HPDE6-E6E7 (cell line): ENCODE results near the gene GMPPB.
A peak's percentile ranks its signal among the peaks of the same experiment; 100 is the strongest.
"Not testable (repeated sequence)": the region's sequence is repeated elsewhere in the genome, so short reads cannot be mapped to it uniquely, and the experiment has no call there.

Source experiments
- DNase-seq: peaks from one replicate; pipeline ENCODE4 v3.0.0; 2011; ENCODE audit warnings: missing footprints; ENCODE audit errors: extremely low spot score

The GMPPB gene

DNA sequence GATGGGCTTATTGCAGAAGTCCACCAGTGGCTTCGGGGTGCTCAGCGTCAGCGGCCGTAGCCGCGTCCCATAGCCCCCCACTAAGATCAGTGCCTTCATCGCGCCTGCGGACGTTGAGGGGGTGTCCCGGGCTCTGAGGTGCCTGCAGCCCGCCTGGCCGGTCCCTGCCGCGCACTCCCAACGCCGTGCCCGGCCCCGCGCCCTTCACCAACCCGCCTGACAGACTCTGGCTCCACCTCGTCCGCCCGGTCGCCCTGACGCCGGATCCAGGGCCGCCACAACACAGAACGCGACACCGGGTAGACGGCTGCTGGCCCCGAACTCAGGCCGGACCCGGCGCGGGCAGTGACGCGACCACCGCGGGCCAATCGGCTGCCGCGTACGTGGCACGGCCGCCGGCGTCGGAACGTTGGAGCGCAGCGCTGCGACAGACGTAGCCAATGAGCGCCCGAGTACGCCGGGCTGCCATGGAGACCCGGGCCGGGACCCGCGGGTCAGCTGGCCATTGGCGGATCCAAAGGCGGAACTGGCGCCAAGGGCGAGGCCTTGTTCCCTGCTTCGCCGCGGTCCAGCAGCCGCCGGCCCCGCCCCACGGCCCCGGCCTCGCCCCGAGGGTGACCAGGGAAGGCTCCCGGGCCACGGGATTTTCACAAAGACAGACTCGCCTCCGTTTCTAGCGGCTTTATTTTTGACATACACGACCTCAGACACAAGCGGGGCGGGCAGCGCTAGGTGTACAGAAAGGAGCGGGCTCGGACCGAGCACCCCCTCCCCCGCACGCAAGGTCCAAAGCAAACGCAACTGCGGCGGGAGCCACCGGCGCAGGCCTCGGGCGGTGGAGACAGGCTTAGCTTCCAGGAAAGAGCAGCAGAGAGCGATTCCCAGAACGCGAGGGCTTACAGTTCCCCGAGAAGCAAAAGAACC lies at the start of gene GMPPB:
Gene GMPPB (minus strand): TSS at position 324 of the 924 bp plus-strand sequence. CDS start 225 bp downstream, at position 99.
- DNase-seq = peak; percentile 67

DNA sequence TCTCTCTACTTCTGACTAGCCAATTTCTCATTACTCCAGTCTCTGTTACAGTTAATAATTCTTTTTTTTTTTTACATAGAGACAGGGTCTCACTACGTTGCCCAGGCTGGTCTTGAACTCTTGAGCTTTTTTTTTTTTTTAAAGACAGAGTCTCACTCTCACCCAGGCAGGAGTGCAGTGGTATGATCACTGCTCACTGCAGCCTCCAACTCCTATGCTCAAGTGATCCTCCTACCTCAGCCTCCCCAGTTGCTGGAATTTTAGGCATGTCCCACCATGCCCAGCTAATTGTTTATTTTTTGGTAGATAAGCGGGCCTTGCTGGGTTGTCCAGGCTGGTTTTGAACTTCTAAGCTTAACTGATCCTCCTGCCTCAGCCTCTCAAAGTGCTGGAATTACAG lies 49.0 kb upstream of the GMPPB start:
- no peak for DNase-seq

DNA sequence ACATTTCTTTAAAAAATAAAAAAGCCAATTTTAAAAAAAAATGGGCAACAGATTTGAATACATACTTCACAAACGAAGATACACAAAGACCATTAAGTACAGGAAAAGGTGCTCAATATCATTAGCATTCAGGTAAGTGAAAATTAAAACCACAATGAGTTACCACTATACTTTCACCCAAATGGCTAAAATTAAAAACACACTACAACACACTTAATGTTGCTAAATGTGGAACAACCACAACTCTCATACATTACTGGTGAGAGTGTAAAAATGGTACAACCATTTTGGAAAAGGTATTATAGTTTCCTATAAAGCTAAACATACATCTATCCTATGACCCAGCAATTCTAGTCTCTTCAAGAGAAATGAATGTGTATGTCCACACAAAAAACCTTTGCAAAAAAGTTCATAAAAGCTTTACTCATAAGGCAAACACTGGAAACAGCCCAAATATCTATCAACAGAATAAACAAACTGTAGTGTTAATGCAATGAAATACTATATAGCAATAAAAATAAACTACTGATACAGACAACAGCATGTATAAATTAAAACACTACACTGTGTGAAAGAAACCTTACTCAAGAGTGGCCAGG lies 47.7 kb upstream of the GMPPB start:
- DNase-seq = no peak

DNA sequence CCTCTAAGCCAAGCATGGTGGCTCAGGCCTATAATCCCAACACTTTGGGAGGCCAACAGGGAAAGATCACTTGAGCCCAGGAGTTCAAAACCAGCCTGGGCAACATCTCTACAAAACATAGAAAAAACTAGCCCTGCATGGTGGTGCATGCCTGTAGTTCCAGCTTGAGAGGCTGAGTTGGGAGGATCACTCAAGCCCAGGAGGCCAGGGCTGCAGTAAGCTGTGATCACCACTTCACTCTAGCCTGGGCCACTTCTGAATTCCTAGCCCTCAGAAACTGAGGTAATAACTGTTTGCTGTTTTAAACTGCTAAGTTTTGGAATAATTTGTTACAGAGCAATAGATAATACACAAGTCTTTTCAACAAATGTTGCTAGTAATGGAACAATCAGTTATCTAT lies 46.2 kb upstream of the GMPPB start:
- no peak for DNase-seq

DNA sequence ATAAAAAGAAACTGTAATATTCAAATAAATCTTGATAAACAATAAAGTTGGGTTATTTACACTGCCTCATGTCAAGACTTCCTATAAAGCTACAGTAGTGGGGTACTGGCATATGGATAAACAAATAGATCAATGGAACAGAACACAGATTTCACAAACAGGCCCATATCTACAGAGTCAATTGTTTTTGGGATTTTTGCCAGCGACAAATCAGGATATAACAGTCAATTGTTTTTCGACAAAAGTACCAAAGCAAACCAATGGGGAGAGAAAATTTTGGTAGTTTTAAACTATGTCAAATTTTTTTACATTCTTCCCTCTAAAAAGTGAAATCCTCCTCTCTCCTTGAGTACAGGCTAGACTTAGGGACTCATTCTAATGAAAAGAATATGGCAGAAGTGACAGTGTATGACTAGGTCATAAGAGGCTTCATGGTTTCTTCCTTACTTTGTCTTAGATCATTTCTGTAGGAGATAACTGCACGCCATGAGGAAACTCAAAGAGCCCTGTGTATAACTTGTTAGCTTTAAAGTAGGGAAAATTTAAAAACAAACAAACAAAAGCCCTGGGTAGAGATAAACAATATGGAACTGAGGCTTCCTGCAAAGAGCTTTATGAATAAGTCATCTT lies 45.6 kb upstream of the GMPPB start:
- no peak for DNase-seq

DNA sequence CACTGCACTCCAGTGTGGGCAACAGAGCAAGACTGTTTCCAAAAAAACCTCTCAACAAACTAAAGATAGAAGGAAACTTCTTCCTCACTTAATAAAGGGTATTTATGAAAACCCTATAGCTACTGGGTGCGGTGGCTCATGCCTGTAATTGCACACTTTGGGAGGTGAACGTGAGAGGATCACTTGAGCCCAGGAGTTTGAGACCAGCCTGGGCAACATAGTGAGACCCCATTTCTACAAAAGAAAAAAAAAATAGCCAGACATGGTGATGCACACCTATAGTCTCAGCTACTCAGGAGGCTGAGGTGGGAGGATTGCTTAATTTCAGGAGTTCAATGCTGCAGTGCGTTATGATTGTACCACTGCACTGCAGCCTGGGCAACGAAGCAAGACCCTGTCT lies 40.2 kb upstream of the GMPPB start:
- no peak for DNase-seq

DNA sequence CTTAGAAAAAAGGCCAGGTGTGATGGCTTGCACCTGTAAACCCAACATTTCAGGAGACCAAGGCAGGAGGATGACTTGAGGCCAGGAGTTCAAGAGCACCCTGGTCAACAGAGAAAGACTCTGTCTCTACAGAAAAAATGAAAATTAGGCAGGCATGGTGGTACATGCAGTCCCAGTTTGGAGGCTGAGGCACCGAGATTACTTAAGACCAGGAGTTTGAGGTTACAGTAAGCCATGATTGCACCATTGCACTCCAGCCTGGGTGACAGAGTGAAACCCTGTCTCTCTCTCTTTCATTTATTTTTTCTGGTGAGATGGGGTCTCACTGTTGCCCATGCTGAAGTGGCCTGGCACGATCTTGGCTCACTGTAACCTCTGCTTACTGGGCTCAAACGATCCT lies 37.9 kb upstream of the GMPPB start:
- DNase-seq = no peak

DNA sequence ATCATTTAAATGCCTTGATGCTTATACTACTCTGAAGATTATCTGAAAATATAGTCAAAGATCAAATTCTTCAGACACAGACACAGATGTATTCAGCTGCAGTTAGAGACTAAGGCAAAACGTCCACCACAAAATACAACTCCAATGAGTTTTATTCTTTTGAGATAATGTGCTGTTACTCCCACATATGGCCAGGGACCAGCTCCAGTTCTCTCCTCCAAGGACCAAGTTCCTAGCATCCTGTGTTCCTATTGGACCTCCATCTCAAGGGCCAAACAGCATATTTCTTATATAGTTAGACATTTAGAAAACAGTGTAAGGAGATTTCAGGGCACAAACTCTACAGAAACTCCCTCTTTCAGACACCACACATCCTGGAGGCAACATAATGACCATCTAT lies 35.5 kb upstream of the GMPPB start:
- no peak for DNase-seq

DNA sequence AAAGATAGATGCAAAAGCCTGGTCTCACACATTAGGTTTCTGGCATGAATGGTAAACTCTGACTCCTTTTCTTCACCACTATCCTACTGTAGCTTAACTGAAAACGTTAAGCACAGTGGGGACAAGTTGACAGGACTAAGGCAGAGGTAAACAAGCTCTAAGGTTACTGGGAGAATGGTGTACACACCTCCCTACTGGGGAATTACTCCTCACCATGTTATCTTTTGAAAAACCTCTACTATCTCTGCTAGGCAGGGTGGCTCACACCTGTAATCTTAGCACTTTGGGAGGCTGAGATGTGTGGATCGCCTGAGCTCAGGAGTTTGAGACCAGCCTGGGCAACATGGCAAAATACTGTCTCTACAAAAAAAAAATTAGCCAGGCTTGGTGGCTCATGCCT lies 33.4 kb upstream of the GMPPB start:
- no peak for DNase-seq

DNA sequence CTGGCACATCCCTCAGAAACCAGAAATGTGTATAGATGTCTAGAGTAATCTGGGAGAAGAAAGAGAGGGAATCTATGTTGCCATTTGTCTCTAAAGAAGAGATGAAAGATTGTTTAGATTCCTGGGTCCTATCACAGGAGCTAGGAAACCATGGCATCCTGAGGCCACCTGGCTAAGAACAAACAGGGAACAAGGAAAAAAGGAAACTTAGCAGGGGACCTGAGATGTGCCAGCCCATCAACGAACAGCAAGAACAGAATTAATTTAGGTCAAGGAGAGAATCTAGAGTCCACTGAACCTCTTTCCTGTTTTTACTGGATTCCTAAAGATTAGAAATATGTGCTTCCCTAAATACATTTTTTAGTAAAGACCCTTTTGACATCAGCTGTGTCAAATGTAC lies 32.3 kb upstream of the GMPPB start:
- no peak for DNase-seq

DNA sequence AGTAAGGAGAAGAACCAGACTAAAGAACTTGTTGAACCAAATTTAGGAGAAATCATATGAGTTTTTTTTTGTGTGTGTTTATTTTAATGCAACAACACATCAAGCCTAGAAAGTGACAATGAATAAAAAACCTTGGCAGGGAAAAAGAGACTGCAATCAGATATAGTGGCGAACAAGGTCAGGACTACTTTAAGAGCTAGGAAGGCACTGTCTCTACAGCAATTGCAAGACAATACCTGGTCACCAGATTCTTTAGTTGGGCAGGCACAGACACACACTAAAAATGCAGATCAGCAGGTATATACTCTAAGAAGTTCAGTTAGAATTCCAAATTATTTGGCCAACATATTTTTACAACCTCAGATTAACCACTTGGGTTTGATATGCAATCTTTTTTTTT lies 30.8 kb upstream of the GMPPB start:
- DNase-seq = no peak

DNA sequence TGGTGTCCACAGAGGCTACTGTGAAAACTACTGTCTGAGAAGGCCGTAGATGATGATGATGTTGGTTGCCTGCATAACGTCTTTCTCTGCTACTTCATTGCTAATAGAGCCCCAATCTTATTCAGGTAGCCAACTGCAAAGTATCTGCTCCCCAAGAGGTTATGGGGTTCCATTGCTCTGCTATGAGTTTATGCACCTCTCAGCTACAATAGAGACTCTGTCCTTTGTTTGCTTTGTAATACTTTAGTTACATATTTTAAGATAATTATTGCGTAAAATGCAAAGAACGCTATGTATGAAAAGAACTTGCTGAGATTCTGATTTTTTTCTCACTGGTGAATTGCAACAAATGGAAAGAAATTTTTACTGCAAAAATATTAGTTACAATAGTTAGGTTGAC lies 27.8 kb upstream of the GMPPB start:
- no peak for DNase-seq

DNA sequence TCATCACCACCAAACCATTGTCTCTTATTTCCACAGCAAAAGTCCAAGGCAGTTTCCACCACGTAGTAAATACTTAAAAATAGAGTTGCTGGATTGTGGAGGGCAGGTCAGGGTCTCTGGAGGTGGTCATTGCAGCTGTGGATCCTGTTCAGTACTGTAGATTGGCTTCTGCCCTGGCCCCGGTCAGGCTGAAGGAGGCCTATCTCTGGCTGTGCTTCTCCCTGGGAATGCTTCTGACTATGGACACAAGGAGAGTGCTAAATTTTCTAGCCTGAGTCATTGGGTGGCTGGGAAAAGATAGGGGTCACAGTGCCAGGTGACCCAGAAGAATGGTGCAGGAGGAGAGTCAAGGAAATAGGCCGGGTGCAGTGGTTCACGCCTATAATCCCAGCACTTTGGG lies 26.3 kb upstream of the GMPPB start:
- DNase-seq = no peak

DNA sequence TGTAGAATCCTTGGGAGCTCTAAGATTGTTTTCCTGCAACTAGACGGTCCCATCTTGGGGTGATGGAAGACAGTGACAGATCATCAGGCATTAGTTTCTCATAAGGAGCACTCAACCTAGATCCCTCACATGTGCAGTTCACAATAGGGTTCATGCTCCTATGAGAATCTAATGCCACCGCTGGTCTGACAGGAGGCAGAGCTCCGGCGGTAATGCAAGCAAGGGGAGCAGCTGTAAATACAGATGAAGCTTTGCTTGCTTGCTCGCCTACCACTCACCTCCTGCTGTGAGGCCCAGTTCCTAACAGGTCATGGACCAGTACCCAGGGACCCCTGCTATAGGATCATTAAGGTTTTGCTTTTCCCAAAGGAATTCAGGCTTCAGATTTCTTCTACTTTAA lies 25.1 kb upstream of the GMPPB start:
- not testable (repeated sequence) for DNase-seq

DNA sequence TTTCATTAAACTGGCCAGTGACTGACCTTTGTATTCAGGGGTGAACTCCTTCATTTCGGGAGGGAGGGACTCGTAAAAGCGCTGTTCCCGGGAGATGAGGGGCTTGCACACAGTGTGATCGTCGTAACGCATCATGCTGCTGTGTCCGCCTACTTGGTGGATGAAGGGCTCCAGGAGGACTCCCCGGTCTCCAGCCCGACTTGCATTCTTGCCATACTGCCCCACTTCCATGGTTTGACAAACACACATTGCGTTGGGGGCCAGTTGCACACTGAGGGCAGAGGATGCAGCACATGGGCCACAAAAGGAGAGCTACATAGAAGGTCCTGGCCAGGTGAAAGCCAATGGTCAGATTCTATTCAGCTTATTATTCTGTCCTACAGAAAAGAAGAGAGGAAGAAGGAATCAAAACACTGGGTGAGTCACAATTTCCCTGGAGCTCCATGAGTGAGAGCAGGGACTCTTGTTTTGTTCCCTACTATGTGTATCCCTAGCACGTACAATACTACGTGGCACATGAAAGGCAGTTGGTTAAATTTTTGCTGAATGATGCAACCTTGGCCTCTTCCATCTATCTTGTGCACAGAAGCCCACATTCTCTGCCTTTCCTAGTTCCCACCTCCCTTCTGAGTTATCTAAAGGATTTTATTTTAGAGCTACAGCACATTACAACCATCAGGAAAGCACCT lies 24.2 kb upstream of the GMPPB start:
- no peak for DNase-seq

DNA sequence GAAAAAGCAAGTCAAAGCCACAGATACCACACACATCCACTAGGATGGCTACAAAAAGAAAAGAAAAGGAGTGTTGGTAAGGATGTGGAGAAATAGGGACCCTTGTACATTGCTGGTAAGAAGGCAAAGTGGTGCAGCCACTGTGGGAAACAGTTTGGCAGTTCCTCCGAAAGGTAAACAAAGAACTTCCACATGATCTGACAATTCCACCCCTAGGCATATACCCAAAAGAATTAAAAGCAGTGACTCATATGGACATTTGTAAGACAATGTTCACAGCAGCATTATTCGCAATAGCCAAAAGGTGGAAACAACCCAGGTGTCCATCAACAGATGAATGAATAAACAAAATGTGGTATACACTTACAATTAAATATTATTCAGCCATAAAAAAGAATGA lies 22.2 kb upstream of the GMPPB start:
- no peak for DNase-seq

DNA sequence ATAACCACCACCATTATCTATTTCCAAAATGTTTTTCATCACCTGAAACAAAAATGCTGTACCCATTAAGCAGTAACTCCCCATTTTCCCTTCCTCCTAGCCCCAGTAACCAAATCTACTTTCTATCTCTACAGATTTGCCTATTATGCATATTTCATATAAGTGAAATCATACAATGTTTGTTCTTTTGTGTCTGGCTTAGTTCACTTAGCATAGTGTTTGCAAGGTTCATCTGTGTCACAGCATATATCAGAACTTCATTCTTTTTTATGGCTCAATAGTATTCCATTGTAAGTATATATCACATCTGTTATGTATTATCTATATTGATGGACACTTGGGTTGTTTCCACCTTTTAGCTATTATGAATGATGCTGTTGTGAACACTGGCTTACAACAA lies 16.7 kb upstream of the GMPPB start:
- no peak for DNase-seq

DNA sequence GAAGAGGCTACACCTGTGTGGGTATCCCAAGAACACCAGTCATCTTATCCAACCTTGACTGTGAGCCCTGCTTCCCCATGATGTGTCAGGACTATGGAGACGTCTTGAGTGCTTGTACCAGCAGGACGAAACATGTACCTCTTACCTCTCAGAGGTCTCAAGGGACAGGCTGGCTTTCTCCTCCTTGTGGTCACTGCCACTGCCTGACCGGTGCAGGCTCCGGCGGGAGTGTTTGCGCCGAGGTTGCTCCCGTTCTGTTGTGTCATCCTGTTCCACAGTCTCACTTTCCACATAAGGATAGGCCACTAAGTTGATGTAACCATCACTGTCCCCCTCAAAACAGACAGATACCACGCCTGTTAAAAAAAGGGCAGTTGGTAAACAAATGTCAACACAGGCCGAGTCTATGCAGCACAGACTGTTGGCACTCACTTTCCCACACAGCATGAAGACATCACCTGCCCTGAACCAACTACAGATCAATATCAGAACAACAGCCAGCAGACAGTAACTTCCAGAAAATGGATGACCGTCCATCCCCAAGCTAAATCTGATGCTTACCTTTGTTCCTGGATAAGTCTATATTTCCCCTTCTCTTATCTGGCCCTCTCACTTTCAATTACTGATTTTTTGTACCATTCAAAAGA lies 14.4 kb upstream of the GMPPB start:
- DNase-seq = no peak

DNA sequence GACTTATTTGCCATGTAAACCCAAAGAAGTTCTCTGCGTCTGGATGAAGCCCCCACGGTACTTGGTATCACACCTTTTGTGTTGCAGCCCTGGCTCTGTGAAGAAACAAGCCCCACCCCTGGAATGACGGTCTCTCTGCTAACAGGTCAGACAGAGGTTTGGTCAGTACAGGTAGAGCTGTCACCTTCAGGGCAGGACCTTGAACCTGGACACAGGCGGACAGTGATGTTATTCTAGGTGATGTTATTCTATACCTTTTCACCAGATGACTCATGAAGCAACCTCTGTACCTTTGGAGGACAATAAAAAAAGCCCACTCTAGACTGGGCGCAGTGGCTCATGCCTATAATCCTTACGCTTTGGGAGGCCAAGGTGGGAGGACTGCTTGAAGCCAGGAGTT lies 11.0 kb upstream of the GMPPB start:
- no peak for DNase-seq

DNA sequence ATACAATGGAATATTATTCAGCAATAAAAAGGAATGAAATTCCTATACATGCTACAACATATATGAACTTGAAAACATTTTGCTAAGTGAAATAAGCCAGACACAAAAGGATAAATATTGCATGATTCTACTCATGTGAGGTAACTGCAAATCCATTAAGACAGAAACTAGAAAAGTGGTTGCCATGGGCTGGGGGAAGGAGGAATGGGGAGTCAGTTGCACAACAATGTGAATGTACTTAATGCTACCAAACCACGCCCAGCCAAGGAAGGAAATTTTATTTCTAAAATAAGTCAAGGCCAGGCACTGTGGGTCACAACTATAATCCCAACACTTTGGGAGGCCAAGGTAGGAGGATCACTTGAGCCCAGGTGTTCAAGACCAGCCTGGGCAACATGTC lies 9.8 kb upstream of the GMPPB start:
- DNase-seq = no peak

DNA sequence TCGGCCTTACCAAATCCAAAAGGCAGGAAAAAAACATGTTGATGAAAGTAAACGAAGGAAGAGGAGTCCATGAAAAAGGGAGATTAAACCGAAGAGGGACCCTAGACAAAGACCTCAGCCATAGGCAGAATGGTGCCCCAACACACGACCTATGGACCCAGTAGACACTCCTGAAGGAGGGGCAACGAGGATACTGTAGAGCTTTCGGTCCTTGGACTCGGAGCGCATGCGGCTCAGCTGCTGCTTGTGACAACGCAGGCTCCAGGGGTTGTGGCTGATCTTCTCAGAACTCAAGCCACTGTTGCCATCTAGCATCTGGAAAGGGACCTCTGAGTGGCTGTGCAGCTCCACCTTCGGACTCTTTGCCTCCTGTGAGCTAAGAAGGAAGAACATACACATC lies 8.8 kb upstream of the GMPPB start:
- no peak for DNase-seq
